HL-60 (cell line): Measurements from ENCODE around the gene TBC1D3K.

Experiments used
- CTCF ChIP-seq: IDR thresholded peaks from one replicate; pipeline ENCODE4 v1.5.1; 2011; ENCODE audit warnings: low read length, control low read depth, inconsistent platforms; ENCODE audit not compliant: insufficient read depth
- REST ChIP-seq: IDR thresholded peaks from 2 replicates; pipeline ENCODE4 v1.6.1; 2012; ENCODE audit warnings: low read depth; ENCODE audit not compliant: insufficient replicate concordance

GRCh38 chr17:37885136-37885535 lies 39.1 kb upstream of the TBC1D3K start:
- TF ChIP-seq REST (no peak), CTCF (no peak)
